ENCODE results near the gene ATP5F1B. TPM values are rescaled to one million over a fixed set of nuclear protein-coding genes. Genes with fewer than 3 reads are reported as not detected.

Gene ATP5F1B
- total and polyA plus RNA-seq, 2 donors, result 263 to 680 TPM

DNA sequence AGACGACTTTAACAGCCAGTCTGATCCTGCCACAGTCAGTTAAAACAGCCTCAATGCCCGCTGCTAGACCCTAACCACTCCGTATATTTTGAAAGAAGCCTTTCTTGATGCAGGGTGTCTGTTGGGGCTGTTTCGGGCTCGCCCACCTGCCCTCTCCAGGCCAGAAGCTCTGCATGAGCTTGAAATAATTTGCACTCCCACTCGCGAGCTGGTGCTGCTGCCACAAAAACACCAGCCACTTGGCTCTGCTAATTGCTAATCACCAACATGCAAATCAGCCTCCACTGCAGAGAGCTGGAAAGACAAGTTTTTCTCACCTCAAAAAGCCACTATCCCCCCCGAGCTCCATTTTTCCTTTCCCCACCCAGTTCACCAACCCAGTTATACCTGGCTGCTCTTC is 31.2 kb downstream of the ATP5F1B start:
- H3K9me3 ChIP-seq (ENCODE audit: control insufficient read depth in 2 of 2, insufficient read depth in 1 of 2, low read length in 1 of 2), result no peaks in the 10 kb centered on the region
- 97% methylated on average over 8 of the region's 8 CpGs for WGBS
- H3K4me1 ChIP-seq (ENCODE audit: control insufficient read depth in 2 of 2, insufficient read depth in 2 of 2, low read length in 2 of 2), result peaks cover 0 to 4% of the 10 kb centered on the region in 2 donors

DNA sequence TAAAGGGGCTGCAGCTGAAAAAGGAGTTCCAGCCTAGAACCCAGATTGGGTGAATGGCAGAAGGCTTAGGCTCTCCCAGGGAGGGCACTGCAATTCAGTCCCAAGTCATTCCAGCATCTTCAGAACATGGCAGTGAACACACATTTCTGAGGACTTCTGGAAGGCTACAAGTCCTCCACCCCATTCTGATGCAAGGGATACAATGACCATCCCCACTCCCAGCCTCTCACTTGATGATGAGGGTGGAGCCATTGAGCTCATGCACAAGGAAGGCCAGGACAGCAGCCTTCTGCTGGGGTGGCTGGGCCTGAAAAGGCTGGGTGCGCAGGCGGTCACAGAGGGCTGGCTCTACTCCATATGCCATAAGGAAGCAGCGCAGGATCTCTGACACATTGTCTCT is 41.4 kb downstream of the ATP5F1B start:
- Histone ChIP-seq H3K27me3 (ENCODE audit: control insufficient read depth in 2 of 2, insufficient read depth in 1 of 2, low read length in 1 of 2) (no peaks in the 10 kb centered on the region), H3K36me3 (ENCODE audit: control insufficient read depth in 2 of 2, insufficient read depth in 2 of 2, low read length in 1 of 2) (peaks cover 86 to 92% of the 10 kb centered on the region in 2 donors), H3K9me3 (ENCODE audit: control insufficient read depth in 2 of 2, insufficient read depth in 1 of 2, low read length in 1 of 2) (peaks cover 0 to 5% of the 10 kb centered on the region in 2 donors), H3K27ac (ENCODE audit: low read depth in 1 of 2, low read length in 1 of 2) (no peak overlapping the region), H3K4me3 (ENCODE audit: low read length in 2 of 2) (no peak overlapping the region), H3K4me1 (ENCODE audit: control insufficient read depth in 2 of 2, insufficient read depth in 2 of 2, low read length in 2 of 2) (no peaks in the 10 kb centered on the region)
- no peak for DNase-seq (ENCODE audit: low read depth in 6 of 9, low spot score in 9 of 9)
- 98% methylated on average over 3 of the region's 3 CpGs for WGBS

More for the DNA sequence above, 31.2 kb downstream of the ATP5F1B start:
- H3K27me3 ChIP-seq (ENCODE audit: control insufficient read depth in 2 of 2, insufficient read depth in 1 of 2, low read length in 1 of 2), result no peaks in the 10 kb centered on the region
- no peak overlapping the region for H3K4me3 ChIP-seq (ENCODE audit: low read length in 2 of 2)
- no peak overlapping the region for H3K27ac ChIP-seq (ENCODE audit: low read depth in 1 of 2, low read length in 1 of 2)
- no peak for DNase-seq (ENCODE audit: low read depth in 6 of 9, low spot score in 9 of 9)
- peaks cover 83 to 94% of the 10 kb centered on the region in 2 donors for H3K36me3 ChIP-seq (ENCODE audit: control insufficient read depth in 2 of 2, insufficient read depth in 2 of 2, low read length in 1 of 2)

DNA sequence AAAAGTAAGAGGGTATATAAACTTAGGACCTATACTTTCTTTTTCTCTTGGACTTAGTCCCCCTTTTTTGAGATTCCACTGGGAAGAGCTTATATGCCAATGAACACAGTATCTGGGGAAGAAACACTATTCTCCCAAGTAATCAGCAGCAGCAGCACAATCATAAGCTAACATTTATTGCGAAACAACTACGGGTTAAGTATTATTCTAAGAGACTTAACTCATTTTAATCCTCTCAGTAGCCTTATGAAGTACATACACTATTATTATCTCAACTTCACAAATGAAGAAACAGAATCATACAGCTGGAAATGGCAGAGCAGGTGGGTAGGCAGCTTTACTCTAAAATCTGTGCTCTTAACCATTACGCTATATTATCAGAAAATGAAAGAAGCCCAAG is 43.5 kb downstream of the ATP5F1B start:
- Histone ChIP-seq H3K4me1 (ENCODE audit: control insufficient read depth in 2 of 2, insufficient read depth in 2 of 2, low read length in 2 of 2) (peaks cover 0 to under 1% of the 10 kb centered on the region in 2 donors), H3K36me3 (ENCODE audit: control insufficient read depth in 2 of 2, insufficient read depth in 2 of 2, low read length in 1 of 2) (peaks cover 99% of the 10 kb centered on the region in 2 donors), H3K27ac (ENCODE audit: low read depth in 1 of 2, low read length in 1 of 2) (no peak overlapping the region), H3K9me3 (ENCODE audit: control insufficient read depth in 2 of 2, insufficient read depth in 1 of 2, low read length in 1 of 2) (peaks cover 0 to 5% of the 10 kb centered on the region in 2 donors), H3K4me3 (ENCODE audit: low read length in 2 of 2) (no peak overlapping the region), H3K27me3 (ENCODE audit: control insufficient read depth in 2 of 2, insufficient read depth in 1 of 2, low read length in 1 of 2) (no peaks in the 10 kb centered on the region)
- WGBS, result 98% methylated on average over 3 of the region's 3 CpGs
- no peak for DNase-seq (ENCODE audit: low read depth in 6 of 9, low spot score in 9 of 9)

DNA sequence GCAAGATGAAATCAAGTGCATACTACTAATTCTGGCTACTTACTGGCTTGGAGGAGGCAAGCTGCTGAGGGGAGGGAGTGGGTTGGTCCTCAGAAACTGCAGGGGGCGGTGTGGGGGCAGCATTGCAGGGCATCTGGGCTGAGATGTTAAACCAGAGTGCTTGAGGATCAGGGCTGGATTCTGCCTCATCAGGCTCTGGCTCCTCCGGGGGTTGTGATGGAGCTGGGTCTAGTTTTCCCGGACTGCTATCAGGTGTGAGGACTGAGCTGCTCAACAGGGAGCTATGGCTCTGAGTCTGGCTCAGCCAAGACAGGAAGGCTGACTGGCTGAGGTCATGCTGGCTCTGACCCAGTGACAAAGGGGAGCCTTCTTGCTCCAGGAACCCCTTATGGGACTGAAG is 44.3 kb downstream of the ATP5F1B start:
- Histone ChIP-seq H3K27ac (ENCODE audit: low read depth in 1 of 2, low read length in 1 of 2) (no peak overlapping the region), H3K27me3 (ENCODE audit: control insufficient read depth in 2 of 2, insufficient read depth in 1 of 2, low read length in 1 of 2) (no peaks in the 10 kb centered on the region), H3K4me1 (ENCODE audit: control insufficient read depth in 2 of 2, insufficient read depth in 2 of 2, low read length in 2 of 2) (peaks cover under 1 to 6% of the 10 kb centered on the region in 2 donors), H3K4me3 (ENCODE audit: low read length in 2 of 2) (no peak overlapping the region), H3K36me3 (ENCODE audit: control insufficient read depth in 2 of 2, insufficient read depth in 2 of 2, low read length in 1 of 2) (peaks cover 98 to 99% of the 10 kb centered on the region in 2 donors), H3K9me3 (ENCODE audit: control insufficient read depth in 2 of 2, insufficient read depth in 1 of 2, low read length in 1 of 2) (peaks cover 0 to 5% of the 10 kb centered on the region in 2 donors)
- WGBS, result 95% methylated on average over 3 of the region's 3 CpGs
- peak in 1 of 9 donors; percentile 38 for DNase-seq (ENCODE audit: low read depth in 6 of 9, low spot score in 9 of 9)

DNA sequence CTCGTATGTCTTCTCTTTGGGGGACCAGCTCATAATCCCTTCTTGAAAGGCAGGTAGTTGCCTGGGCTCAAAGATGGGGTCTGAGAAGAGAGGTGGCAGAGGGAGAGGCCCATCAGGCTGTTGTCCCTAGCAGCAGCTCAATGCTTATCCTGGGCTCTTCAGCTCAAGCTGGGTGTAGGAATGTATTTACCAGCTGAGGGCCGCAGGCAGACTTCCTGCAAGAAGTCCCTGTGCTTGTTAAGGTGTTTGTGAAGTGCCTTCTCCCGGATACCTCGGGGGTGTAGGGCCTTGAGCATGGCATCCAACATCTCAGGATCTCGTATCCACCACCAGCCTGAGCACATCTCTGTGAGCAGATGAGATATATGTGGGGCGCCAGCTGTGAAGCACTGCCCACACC is 45.0 kb downstream of the ATP5F1B start:
- peaks cover 90 to 95% of the 10 kb centered on the region in 2 donors for H3K36me3 ChIP-seq (ENCODE audit: control insufficient read depth in 2 of 2, insufficient read depth in 2 of 2, low read length in 1 of 2)
- no peak overlapping the region for H3K27ac ChIP-seq (ENCODE audit: low read depth in 1 of 2, low read length in 1 of 2)
- no peak overlapping the region for H3K4me3 ChIP-seq (ENCODE audit: low read length in 2 of 2)
- no peak for DNase-seq (ENCODE audit: low read depth in 6 of 9, low spot score in 9 of 9)
- H3K27me3 ChIP-seq (ENCODE audit: control insufficient read depth in 2 of 2, insufficient read depth in 1 of 2, low read length in 1 of 2), result no peaks in the 10 kb centered on the region
- H3K4me1 ChIP-seq (ENCODE audit: control insufficient read depth in 2 of 2, insufficient read depth in 2 of 2, low read length in 2 of 2), result peaks cover 6 to 11% of the 10 kb centered on the region in 2 donors
- peaks cover 0 to 5% of the 10 kb centered on the region in 2 donors for H3K9me3 ChIP-seq (ENCODE audit: control insufficient read depth in 2 of 2, insufficient read depth in 1 of 2, low read length in 1 of 2)
- over 99% methylated on average over 6 of the region's 6 CpGs for WGBS

DNA sequence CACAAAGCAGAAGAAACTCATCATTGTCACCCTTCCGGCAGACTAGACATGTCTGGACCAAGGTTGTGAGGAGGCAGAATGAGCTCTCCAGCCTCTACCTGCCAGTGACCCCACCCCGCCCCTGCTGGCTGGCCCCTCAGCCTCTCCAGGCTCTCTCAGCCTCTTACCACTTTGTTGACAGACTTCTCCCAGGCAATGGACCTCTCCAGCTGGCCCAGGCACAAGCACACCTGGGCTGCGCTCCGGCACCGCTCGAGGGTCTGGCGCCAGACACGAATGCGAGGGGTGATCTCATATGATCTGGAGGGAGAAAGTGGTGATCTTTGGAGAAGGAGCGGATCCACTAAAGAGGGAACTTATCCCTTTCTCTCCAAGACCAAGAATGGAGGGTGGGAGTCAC is 46.0 kb downstream of the ATP5F1B start:
- Histone ChIP-seq H3K9me3 (ENCODE audit: control insufficient read depth in 2 of 2, insufficient read depth in 1 of 2, low read length in 1 of 2) (peaks cover 0 to 5% of the 10 kb centered on the region in 2 donors), H3K27me3 (ENCODE audit: control insufficient read depth in 2 of 2, insufficient read depth in 1 of 2, low read length in 1 of 2) (no peaks in the 10 kb centered on the region), H3K27ac (ENCODE audit: low read depth in 1 of 2, low read length in 1 of 2) (no peak overlapping the region), H3K36me3 (ENCODE audit: control insufficient read depth in 2 of 2, insufficient read depth in 2 of 2, low read length in 1 of 2) (peaks cover 81 to 94% of the 10 kb centered on the region in 2 donors), H3K4me1 (ENCODE audit: control insufficient read depth in 2 of 2, insufficient read depth in 2 of 2, low read length in 2 of 2) (peaks cover 11 to 21% of the 10 kb centered on the region in 2 donors), H3K4me3 (ENCODE audit: low read length in 2 of 2) (no peak overlapping the region)
- WGBS, result 98% methylated on average over 10 of the region's 10 CpGs
- DNase-seq (ENCODE audit: low read depth in 6 of 9, low spot score in 9 of 9), result no peak

DNA sequence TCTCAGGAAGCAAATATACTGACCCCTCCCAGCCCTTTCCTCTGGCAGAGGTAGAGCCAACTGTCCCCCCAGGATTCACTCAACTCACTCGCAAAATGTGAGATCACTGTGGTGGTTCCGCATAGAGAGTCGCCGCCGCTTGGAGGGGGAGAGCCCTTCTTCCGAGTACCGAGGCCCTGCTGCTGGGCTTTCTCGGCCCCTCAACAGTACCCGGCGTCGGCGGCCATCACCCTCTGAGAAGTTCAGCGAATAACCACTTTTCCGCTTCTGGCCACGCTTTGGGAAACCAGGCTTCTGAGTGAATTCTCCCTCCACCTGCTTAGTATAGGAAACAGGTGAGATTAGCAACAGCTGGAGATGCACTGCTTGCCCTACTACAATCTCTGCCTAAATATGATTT is 46.7 kb downstream of the ATP5F1B start:
- H3K4me3 ChIP-seq (ENCODE audit: low read length in 2 of 2), result no peak overlapping the region
- no peak for DNase-seq (ENCODE audit: low read depth in 6 of 9, low spot score in 9 of 9)
- H3K4me1 ChIP-seq (ENCODE audit: control insufficient read depth in 2 of 2, insufficient read depth in 2 of 2, low read length in 2 of 2), result peaks cover 11 to 26% of the 10 kb centered on the region in 2 donors
- peaks cover 0 to 2% of the 10 kb centered on the region in 2 donors for H3K9me3 ChIP-seq (ENCODE audit: control insufficient read depth in 2 of 2, insufficient read depth in 1 of 2, low read length in 1 of 2)
- no peaks in the 10 kb centered on the region for H3K27me3 ChIP-seq (ENCODE audit: control insufficient read depth in 2 of 2, insufficient read depth in 1 of 2, low read length in 1 of 2)
- no peak overlapping the region for H3K27ac ChIP-seq (ENCODE audit: low read depth in 1 of 2, low read length in 1 of 2)
- H3K36me3 ChIP-seq (ENCODE audit: control insufficient read depth in 2 of 2, insufficient read depth in 2 of 2, low read length in 1 of 2), result peaks cover 73 to 87% of the 10 kb centered on the region in 2 donors
- 98% methylated on average over 15 of the region's 15 CpGs for WGBS

DNA sequence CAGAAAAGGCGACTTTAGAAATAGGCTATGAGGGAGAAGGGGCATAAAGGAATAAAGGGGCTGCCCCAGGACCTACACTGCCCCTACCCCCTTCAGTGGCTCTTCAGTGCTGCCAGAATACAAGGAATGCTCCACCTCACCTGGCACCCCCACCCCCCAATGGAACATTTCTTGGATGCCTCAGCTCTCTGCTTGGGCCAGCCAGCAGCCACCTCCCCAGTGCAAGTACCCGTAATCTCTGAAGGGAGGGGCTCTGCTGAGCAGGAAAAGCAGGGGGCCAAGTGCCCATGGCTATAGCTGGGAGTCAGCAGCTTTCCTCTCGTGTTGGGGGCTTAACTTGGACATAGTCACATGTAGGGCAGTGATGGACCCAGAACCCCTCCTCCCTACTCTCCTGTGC is 49.0 kb downstream of the ATP5F1B start:
- DNase-seq (ENCODE audit: low read depth in 6 of 9, low spot score in 9 of 9), result no peak
- Histone ChIP-seq H3K9me3 (ENCODE audit: control insufficient read depth in 2 of 2, insufficient read depth in 1 of 2, low read length in 1 of 2) (no peaks in the 10 kb centered on the region), H3K4me1 (ENCODE audit: control insufficient read depth in 2 of 2, insufficient read depth in 2 of 2, low read length in 2 of 2) (peaks cover 11 to 28% of the 10 kb centered on the region in 2 donors), H3K27ac (ENCODE audit: low read depth in 1 of 2, low read length in 1 of 2) (peak overlapping the region; percentile 21 to 43), H3K4me3 (ENCODE audit: low read length in 2 of 2) (no peak overlapping the region), H3K36me3 (ENCODE audit: control insufficient read depth in 2 of 2, insufficient read depth in 2 of 2, low read length in 1 of 2) (peaks cover 51 to 65% of the 10 kb centered on the region in 2 donors), H3K27me3 (ENCODE audit: control insufficient read depth in 2 of 2, insufficient read depth in 1 of 2, low read length in 1 of 2) (no peaks in the 10 kb centered on the region)
- WGBS, result 88% methylated on average over 3 of the region's 3 CpGs

DNA sequence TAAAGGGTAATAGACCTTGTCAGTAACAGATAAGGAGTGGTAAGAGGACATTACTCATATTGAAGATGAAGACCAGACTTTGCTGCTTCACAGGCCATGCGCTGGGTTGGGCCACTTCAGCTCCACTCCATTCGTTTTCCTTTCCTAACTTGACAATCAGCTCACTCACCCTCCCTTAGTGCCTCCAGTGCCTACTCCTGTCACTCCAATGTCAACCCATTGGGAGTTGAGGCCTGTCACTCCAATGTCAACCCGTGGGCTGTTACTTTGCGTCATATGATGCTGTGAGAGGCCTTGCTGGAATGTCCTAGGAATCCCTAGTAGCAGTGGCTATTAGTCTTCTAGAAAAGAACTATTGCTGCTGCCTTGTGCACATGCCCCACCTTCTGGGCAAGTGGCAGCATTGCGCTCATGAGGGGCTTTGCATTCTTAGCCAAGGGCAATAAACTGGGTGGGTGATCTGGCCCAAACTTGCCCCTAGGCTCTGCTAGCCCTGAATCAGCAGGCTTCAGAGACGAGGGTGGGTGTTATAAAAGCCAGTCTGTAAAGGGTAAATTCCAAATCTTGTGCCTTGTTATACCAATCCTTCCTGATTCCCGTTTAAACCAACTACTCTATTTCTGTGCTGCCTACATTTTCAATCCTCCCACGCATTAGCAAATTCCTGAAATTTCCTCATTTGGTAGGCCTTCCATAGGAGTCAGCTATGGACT is 51.7 kb downstream of the ATP5F1B start:
- peak in 5 of 9 donors; percentile 51 to 72 (median 63) for DNase-seq (ENCODE audit: low read depth in 6 of 9, low spot score in 9 of 9)
- H3K27me3 ChIP-seq (ENCODE audit: control insufficient read depth in 2 of 2, insufficient read depth in 1 of 2, low read length in 1 of 2), result no peaks in the 10 kb centered on the region
- peaks cover 23 to 37% of the 10 kb centered on the region in 2 donors for H3K36me3 ChIP-seq (ENCODE audit: control insufficient read depth in 2 of 2, insufficient read depth in 2 of 2, low read length in 1 of 2)
- peaks cover 11 to 34% of the 10 kb centered on the region in 2 donors for H3K4me1 ChIP-seq (ENCODE audit: control insufficient read depth in 2 of 2, insufficient read depth in 2 of 2, low read length in 2 of 2)
- no peaks in the 10 kb centered on the region for H3K9me3 ChIP-seq (ENCODE audit: control insufficient read depth in 2 of 2, insufficient read depth in 1 of 2, low read length in 1 of 2)
- 65% methylated on average over 8 of the region's 8 CpGs for WGBS
- H3K4me3 ChIP-seq (ENCODE audit: low read length in 2 of 2), result no peak overlapping the region
- H3K27ac ChIP-seq (ENCODE audit: low read depth in 1 of 2, low read length in 1 of 2), result no peak overlapping the region
